ENCODE measurements around the gene HSPA2. TPM values are rescaled to one million over a fixed set of nuclear protein-coding genes. Genes with fewer than 3 reads are reported as not detected.

HSPA2 gene
- total RNA-seq, 1 donor from 2014 or later = 11.4 TPM

GRCh38 chr14:64572386-64573104, 32.0 kb downstream of the HSPA2 start:
- H3K27ac ChIP-seq = no peak overlapping the region
- no peak for TF ChIP-seq CTCF (IDR thresholded peaks at IDR 0.05)

GRCh38 chr14:64573109-64573508, 32.6 kb downstream of the HSPA2 start:
- H3K27me3 ChIP-seq (ENCODE audit: low read depth) = no peaks in the 10 kb centered on the region
- intact Hi-C loops (cut with DNase I) = no loop called here
- TF ChIP-seq CTCF (IDR thresholded peaks at IDR 0.05) = no peak
- no peak for ATAC-seq
- no peak overlapping the region for H3K4me3 ChIP-seq
- H3K4me1 ChIP-seq = no peaks in the 10 kb centered on the region
- H3K36me3 ChIP-seq = no peaks in the 10 kb centered on the region
- DNase-seq = no peak
- H3K27ac ChIP-seq = no peak overlapping the region
- no peaks in the 10 kb centered on the region for H3K9me3 ChIP-seq

More at GRCh38 chr14:64572386-64573104, 32.0 kb downstream of the HSPA2 start:
- no peak for ATAC-seq
- intact Hi-C loops (cut with DNase I) = no loop called here
- Histone ChIP-seq H3K9me3 (no peaks in the 10 kb centered on the region), H3K36me3 (no peaks in the 10 kb centered on the region), H3K27me3 (ENCODE audit: low read depth) (no peaks in the 10 kb centered on the region), H3K4me3 (no peak overlapping the region), H3K4me1 (no peaks in the 10 kb centered on the region)
- DNase-seq = no peak

GRCh38 chr14:64574371-64575107, 34.0 kb downstream of the HSPA2 start:
- ATAC-seq = no peak
- TF ChIP-seq CTCF (IDR thresholded peaks at IDR 0.05) = no peak
- Histone ChIP-seq H3K36me3 (no peaks in the 10 kb centered on the region), H3K4me3 (no peak overlapping the region), H3K4me1 (no peaks in the 10 kb centered on the region), H3K27ac (no peak overlapping the region), H3K9me3 (no peaks in the 10 kb centered on the region), H3K27me3 (ENCODE audit: low read depth) (no peaks in the 10 kb centered on the region)
- DNase-seq = no peak
- intact Hi-C loops (cut with DNase I) = no loop called here

GRCh38 chr14:64577211-64577610, 36.7 kb downstream of the HSPA2 start:
- no peak overlapping the region for H3K27ac ChIP-seq
- H3K4me3 ChIP-seq = no peak overlapping the region
- H3K4me1 ChIP-seq = no peaks in the 10 kb centered on the region
- no peak for ATAC-seq
- no peak for TF ChIP-seq CTCF (IDR thresholded peaks at IDR 0.05)
- intact Hi-C loops (cut with DNase I) = no loop called here
- H3K36me3 ChIP-seq = no peaks in the 10 kb centered on the region
- DNase-seq = no peak
- H3K9me3 ChIP-seq = no peaks in the 10 kb centered on the region
- H3K27me3 ChIP-seq (ENCODE audit: low read depth) = no peaks in the 10 kb centered on the region

- no peak overlapping the region for H3K4me3 ChIP-seq
- TF ChIP-seq CTCF (IDR thresholded peaks at IDR 0.05) = no peak
- no peaks in the 10 kb centered on the region for H3K9me3 ChIP-seq
- DNase-seq (no peak), ATAC-seq (no peak)
- H3K4me1 ChIP-seq = no peaks in the 10 kb centered on the region
- no peaks in the 10 kb centered on the region for H3K27me3 ChIP-seq (ENCODE audit: low read depth)
- intact Hi-C loops (cut with DNase I) = no loop called here
- H3K36me3 ChIP-seq = no peaks in the 10 kb centered on the region
- H3K27ac ChIP-seq = no peak overlapping the region
Measured at GRCh38 chr14:64580467-64580866, 39.9 kb downstream of the HSPA2 start.
